Measurements from ENCODE around the gene GCM1. TPM values are rescaled to one million over a fixed set of nuclear protein-coding genes. Genes with fewer than 3 reads are reported as not detected.

The GCM1 gene
- total and polyA plus RNA-seq, 12 donors, result 0.03 to 0.35 (median 0.07) TPM; not detected in 9

DNA sequence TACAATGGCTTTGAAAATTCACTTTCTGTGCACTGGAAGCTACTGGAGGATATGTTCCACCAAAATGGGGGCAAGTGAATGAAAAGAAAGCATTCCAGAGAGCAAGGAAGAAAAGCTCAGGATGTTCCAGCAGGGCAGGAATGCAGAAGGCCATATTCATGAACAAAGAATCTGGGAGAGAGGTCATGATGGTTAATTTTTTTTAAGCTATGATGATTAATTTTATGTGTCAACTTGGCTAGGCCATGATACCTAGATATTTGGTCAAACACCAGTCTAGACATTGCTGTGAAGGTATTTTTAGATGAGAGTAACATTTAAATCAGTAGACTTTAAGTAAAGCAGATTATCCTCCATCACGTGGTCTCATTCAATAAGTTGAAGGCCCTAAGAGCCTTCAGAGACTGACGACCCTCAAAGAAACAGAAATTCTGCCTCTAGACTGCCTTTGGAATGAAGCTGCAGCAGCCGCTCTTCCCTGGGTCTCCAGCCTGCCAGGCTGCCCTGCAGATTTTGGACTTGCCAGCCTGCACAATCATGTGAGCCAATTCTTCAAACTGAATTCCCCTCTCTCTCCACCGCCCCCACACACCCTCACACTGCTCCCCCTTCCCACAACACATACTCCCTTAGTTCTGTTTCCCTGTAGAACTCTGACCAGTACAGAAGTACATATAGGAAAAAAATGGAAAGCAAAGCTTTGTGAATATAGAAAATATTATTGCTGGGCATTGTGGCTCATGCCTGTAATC is 20.1 kb upstream of the GCM1 start:
- WGBS, 4 donors, result 87 to 90% (median 88%) methylated on average over 4 of the region's 4 CpGs
- Histone ChIP-seq H3K27me3 (no peaks in the 10 kb centered on the region), H3K9me3 (replicated peaks in 1 of 3) (no peaks in the 10 kb centered on the region), H3K36me3 (replicated peaks in 1 of 2) (no peaks in the 10 kb centered on the region), H3K4me3 (no peak overlapping the region), H3K4me1 (replicated peaks in 1 of 2) (no peaks in the 10 kb centered on the region), H3K27ac (no peak overlapping the region)
- no peak for DNase-seq
- no peak for TF ChIP-seq POLR2A (IDR thresholded peaks at IDR 0.05)
- TF ChIP-seq, protein P1, sequence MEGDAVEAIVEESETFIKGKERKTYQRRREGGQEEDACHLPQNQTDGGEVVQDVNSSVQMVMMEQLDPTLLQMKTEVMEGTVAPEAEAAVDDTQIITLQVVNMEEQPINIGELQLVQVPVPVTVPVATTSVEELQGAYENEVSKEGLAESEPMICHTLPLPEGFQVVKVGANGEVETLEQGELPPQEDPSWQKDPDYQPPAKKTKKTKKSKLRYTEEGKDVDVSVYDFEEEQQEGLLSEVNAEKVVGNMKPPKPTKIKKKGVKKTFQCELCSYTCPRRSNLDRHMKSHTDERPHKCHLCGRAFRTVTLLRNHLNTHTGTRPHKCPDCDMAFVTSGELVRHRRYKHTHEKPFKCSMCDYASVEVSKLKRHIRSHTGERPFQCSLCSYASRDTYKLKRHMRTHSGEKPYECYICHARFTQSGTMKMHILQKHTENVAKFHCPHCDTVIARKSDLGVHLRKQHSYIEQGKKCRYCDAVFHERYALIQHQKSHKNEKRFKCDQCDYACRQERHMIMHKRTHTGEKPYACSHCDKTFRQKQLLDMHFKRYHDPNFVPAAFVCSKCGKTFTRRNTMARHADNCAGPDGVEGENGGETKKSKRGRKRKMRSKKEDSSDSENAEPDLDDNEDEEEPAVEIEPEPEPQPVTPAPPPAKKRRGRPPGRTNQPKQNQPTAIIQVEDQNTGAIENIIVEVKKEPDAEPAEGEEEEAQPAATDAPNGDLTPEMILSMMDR (IDR thresholded peaks at IDR 0.05), result no peak
- intact Hi-C loops (cut with DNase I), result loop anchor here in 1 of 2 donors (5.0 kb wide), 1 partner anchor 314 kb away; no protein-coding TSS in a partner anchor

DNA sequence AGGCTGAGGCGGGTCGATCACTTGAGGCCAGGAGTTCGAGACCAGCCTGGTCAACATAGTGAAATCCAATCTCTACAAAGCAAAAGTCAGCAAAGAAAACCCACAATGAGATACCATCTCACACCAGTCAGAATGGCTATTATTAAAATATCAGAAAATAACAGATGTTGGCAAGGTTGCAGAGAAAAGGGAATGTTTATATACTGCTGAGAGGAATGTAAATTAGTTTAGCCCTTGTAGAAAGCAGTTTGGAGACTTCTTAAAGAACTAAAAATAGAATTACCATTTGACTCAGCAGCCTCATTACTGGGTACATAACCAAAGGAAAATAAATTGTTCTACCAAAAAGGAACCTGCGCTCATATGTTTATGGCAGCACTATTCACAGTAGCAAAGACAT is 16.7 kb upstream of the GCM1 start:
- Histone ChIP-seq H3K4me3 (no peak overlapping the region), H3K36me3 (replicated peaks in 1 of 2) (no peaks in the 10 kb centered on the region), H3K9me3 (replicated peaks in 1 of 3) (no peaks in the 10 kb centered on the region), H3K27ac (no peak overlapping the region), H3K27me3 (no peaks in the 10 kb centered on the region), H3K4me1 (replicated peaks in 1 of 2) (no peaks in the 10 kb centered on the region)
- 84 to 99% (median 95%) methylated on average over 4 of the region's 4 CpGs for WGBS, 4 donors
- DNase-seq, result no peak
- intact Hi-C loops (cut with DNase I), result loop anchor here in 1 of 2 donors (5.0 kb wide), 1 partner anchor 317 kb away; no protein-coding TSS in a partner anchor
- TF ChIP-seq POLR2A (IDR thresholded peaks at IDR 0.05), result no peak
- TF ChIP-seq, protein P1 (IDR thresholded peaks at IDR 0.05), result no peak

DNA sequence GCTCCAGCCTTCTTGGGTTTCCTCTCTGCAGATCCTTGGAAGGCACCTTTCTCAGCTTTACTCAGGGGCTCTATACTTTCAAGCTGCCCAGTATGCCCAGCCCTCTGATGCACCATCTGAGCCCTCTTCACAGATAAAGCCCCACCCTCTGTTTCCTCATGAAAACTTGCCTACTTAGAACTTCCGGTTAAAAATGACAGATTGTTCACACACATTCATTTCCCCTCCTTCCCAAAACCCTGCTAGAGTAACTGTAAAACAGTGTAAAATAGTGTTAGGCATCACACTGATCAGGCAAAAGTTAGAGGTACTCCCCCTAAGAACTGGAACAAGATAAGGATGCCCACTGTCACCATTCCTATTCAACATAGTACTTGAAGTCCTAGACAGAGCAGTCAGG is 14.0 kb upstream of the GCM1 start:
- Histone ChIP-seq H3K4me3 (no peak overlapping the region), H3K4me1 (replicated peaks in 1 of 2) (no peaks in the 10 kb centered on the region), H3K27ac (no peak overlapping the region), H3K36me3 (replicated peaks in 1 of 2) (no peaks in the 10 kb centered on the region), H3K27me3 (no peaks in the 10 kb centered on the region), H3K9me3 (replicated peaks in 1 of 3) (no peaks in the 10 kb centered on the region)
- intact Hi-C loops (cut with DNase I), result no loop called here
- TF ChIP-seq POLR2A (IDR thresholded peaks at IDR 0.05), result no peak
- TF ChIP-seq, protein P1 (IDR thresholded peaks at IDR 0.05), result no peak
- 40 to 67% (median 44%) methylated on average over 1 of the region's 1 CpG for WGBS, 4 donors
- no peak for DNase-seq

DNA sequence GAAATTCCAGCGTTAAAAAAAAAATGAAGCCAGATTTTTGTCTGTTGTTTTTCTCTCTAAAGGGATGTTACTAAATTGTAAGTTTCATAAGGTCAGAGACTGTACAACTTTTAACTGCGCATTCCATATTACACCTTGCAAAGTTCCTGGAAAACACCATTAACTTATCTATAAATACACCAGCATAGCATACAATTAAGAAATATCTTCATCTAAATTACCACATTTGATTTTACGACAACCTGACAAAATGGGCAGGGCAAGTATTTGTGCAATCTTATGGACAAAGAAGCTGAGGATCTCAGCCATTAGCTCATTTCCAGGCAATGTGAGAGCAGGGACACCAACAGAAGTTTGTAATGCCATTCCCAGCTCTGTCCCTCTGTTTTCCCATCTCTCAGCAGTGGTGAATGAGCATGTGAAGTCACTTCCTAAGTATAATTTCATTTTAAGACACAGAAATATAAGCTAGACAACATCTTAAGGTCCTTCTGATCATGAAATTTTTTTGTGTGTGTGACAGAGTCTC is 12.9 kb upstream of the GCM1 start:
- no peak for TF ChIP-seq POLR2A (IDR thresholded peaks at IDR 0.05)
- TF ChIP-seq, protein P1 (IDR thresholded peaks at IDR 0.05), result no peak
- Histone ChIP-seq H3K27me3 (no peaks in the 10 kb centered on the region), H3K9me3 (replicated peaks in 1 of 3) (no peaks in the 10 kb centered on the region), H3K4me3 (no peak overlapping the region), H3K27ac (no peak overlapping the region), H3K4me1 (replicated peaks in 1 of 2) (no peaks in the 10 kb centered on the region), H3K36me3 (replicated peaks in 1 of 2) (no peaks in the 10 kb centered on the region)
- WGBS, 4 donors, result 77 to 86% (median 80%) methylated on average over 3 of the region's 3 CpGs
- DNase-seq, result no peak
- intact Hi-C loops (cut with DNase I), result no loop called here

Measured in adrenal gland (tissue), 12 donors.